Measurements from ENCODE around the gene THNSL1. TPM values are rescaled to one million over a fixed set of nuclear protein-coding genes. Genes with fewer than 3 reads are reported as not detected.

The THNSL1 gene
- total and polyA plus RNA-seq, 9 of the 15 experiments (the other 6 are each of a cell fraction or from before 2014, with no cell fraction given), result 4.5 to 8.6 (median 6.3) TPM

DNA sequence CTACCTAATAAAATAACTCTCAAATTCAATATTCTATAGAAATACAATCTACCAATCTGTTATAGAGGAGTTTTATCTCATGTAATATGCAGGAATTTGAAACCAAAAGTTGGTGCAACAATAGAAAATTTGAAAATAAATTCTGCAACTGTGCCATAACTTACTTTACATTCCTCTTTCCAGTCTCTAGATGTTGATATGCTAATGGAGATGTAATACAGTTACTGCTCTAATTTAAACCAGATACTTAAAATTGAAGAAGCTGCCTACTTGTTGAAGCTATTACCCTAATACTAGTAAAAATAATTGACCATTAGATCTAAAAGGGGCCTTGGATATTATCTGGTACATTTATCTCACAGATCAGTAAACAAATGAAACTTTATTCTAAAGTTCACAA is 1.8 kb upstream of the THNSL1 start (continued):
- TF ChIP-seq, protein P1, sequence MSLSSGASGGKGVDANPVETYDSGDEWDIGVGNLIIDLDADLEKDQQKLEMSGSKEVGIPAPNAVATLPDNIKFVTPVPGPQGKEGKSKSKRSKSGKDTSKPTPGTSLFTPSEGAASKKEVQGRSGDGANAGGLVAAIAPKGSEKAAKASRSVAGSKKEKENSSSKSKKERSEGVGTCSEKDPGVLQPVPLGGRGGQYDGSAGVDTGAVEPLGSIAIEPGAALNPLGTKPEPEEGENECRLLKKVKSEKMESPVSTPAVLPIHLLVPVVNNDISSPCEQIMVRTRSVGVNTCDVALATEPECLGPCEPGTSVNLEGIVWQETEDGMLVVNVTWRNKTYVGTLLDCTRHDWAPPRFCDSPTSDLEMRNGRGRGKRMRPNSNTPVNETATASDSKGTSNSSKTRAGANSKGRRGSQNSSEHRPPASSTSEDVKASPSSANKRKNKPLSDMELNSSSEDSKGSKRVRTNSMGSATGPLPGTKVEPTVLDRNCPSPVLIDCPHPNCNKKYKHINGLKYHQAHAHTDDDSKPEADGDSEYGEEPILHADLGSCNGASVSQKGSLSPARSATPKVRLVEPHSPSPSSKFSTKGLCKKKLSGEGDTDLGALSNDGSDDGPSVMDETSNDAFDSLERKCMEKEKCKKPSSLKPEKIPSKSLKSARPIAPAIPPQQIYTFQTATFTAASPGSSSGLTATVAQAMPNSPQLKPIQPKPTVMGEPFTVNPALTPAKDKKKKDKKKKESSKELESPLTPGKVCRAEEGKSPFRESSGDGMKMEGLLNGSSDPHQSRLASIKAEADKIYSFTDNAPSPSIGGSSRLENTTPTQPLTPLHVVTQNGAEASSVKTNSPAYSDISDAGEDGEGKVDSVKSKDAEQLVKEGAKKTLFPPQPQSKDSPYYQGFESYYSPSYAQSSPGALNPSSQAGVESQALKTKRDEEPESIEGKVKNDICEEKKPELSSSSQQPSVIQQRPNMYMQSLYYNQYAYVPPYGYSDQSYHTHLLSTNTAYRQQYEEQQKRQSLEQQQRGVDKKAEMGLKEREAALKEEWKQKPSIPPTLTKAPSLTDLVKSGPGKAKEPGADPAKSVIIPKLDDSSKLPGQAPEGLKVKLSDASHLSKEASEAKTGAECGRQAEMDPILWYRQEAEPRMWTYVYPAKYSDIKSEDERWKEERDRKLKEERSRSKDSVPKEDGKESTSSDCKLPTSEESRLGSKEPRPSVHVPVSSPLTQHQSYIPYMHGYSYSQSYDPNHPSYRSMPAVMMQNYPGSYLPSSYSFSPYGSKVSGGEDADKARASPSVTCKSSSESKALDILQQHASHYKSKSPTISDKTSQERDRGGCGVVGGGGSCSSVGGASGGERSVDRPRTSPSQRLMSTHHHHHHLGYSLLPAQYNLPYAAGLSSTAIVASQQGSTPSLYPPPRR (CRISPR knock-in tag; IDR thresholded peaks at IDR 0.05; ENCODE audit: borderline replicate concordance), result no peak
- TF ChIP-seq ZNF282 (CRISPR knock-in tag; IDR thresholded peaks at IDR 0.05) (no peak), TEAD2 (tag; IDR thresholded peaks at IDR 0.05) (no peak), BMI1 (IDR thresholded peaks at IDR 0.05; ENCODE audit: low read length) (no peak), MCM2 (IDR thresholded peaks at IDR 0.05; ENCODE audit: low read depth) (no peak), ELF4 (CRISPR knock-in tag; IDR thresholded peaks at IDR 0.05) (no peak), CEBPG (CRISPR knock-in tag; IDR thresholded peaks at IDR 0.05) (no peak), CEBPG (tag; conservative IDR thresholded peaks at IDR 0.05 in 1 of 2, IDR thresholded peaks at IDR 0.05 in 1 of 2) (no peak)
- TF ChIP-seq, protein P2, sequence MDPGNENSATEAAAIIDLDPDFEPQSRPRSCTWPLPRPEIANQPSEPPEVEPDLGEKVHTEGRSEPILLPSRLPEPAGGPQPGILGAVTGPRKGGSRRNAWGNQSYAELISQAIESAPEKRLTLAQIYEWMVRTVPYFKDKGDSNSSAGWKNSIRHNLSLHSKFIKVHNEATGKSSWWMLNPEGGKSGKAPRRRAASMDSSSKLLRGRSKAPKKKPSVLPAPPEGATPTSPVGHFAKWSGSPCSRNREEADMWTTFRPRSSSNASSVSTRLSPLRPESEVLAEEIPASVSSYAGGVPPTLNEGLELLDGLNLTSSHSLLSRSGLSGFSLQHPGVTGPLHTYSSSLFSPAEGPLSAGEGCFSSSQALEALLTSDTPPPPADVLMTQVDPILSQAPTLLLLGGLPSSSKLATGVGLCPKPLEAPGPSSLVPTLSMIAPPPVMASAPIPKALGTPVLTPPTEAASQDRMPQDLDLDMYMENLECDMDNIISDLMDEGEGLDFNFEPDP (CRISPR knock-in tag; IDR thresholded peaks at IDR 0.05), result no peak
- TF ChIP-seq, protein P3, sequence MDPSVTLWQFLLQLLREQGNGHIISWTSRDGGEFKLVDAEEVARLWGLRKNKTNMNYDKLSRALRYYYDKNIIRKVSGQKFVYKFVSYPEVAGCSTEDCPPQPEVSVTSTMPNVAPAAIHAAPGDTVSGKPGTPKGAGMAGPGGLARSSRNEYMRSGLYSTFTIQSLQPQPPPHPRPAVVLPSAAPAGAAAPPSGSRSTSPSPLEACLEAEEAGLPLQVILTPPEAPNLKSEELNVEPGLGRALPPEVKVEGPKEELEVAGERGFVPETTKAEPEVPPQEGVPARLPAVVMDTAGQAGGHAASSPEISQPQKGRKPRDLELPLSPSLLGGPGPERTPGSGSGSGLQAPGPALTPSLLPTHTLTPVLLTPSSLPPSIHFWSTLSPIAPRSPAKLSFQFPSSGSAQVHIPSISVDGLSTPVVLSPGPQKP (CRISPR knock-in tag; IDR thresholded peaks at IDR 0.05), result no peak
